Osteocyte (in vitro differentiated cells): Measurements from ENCODE around the gene DBT. TPM values are rescaled to one million over a fixed set of nuclear protein-coding genes. Genes with fewer than 3 reads are reported as not detected.

Experiments used
- DNase-seq: peaks from one replicate; pipeline ENCODE4 v3.0.0; 2021; ENCODE audit warnings: mixed read lengths; ENCODE audit not compliant: unreplicated experiment; ENCODE audit errors: extremely low spot score
- H3K27ac Mint-ChIP-seq: one replicate; pipeline ENCODE4 v1.8.0; 2021; ENCODE audit warnings: mild to moderate bottlenecking, mixed read lengths; ENCODE audit not compliant: unreplicated experiment
- H3K27me3 Mint-ChIP-seq: one replicate; pipeline ENCODE4 v1.8.0; 2021; ENCODE audit warnings: mixed read lengths; ENCODE audit not compliant: unreplicated experiment
- H3K36me3 Mint-ChIP-seq: one replicate; pipeline ENCODE4 v1.8.0; 2021; ENCODE audit warnings: mixed read lengths; ENCODE audit not compliant: unreplicated experiment
- H3K4me1 Mint-ChIP-seq: one replicate; pipeline ENCODE4 v1.8.0; 2021; ENCODE audit warnings: mixed read lengths; ENCODE audit not compliant: unreplicated experiment
- H3K4me3 Mint-ChIP-seq: one replicate; pipeline ENCODE4 v1.8.0; 2021; ENCODE audit warnings: mild to moderate bottlenecking, moderate library complexity, mixed read lengths; ENCODE audit not compliant: unreplicated experiment
- H3K9me3 Mint-ChIP-seq: one replicate; pipeline ENCODE4 v1.8.0; 2021; ENCODE audit warnings: mixed read lengths; ENCODE audit not compliant: unreplicated experiment
- CTCF ChIP-seq: fragments of 200-600 bp; sonication (generic); IDR thresholded peaks from 2 replicates; pipeline ENCODE4 v1.5.0; 2021; ENCODE audit warnings: antibody characterized with exemption, mild to moderate bottlenecking, moderate library complexity
- total RNA-seq: library from RNA; stranded (reverse); gene quantifications from 2 replicates; pipeline ENCODE4 v1.2.1, GENCODE V29; 2021

DBT gene
- total RNA-seq, 1 donor from 2014 or later: 13.0 TPM

- TF ChIP-seq CTCF: no peak
- DNase-seq: no peak
- Mint-ChIP-seq H3K9me3 (no peaks in the 10 kb centered on the region), H3K4me3 (no peak overlapping the region), H3K27me3 (peaks cover 31% of the 10 kb centered on the region), H3K36me3 (no peaks in the 10 kb centered on the region), H3K27ac (no peak overlapping the region), H3K4me1 (peaks cover 5% of the 10 kb centered on the region)
Observed at GRCh38 chr1:100250807-100251206, 1.2 kb upstream of the DBT start.

- H3K9me3 Mint-ChIP-seq: no peaks in the 10 kb centered on the region
- no peak for TF ChIP-seq CTCF
- no peak overlapping the region for H3K4me3 Mint-ChIP-seq
- no peak overlapping the region for H3K27ac Mint-ChIP-seq
- H3K36me3 Mint-ChIP-seq: no peaks in the 10 kb centered on the region
- H3K4me1 Mint-ChIP-seq: peaks cover 5% of the 10 kb centered on the region
- no peak for DNase-seq
- peaks cover 27% of the 10 kb centered on the region for H3K27me3 Mint-ChIP-seq
Observed at GRCh38 chr1:100250264-100250663, 630 bp upstream of the DBT start.

- DNase-seq: no peak
- no peak overlapping the region for H3K27ac Mint-ChIP-seq
- H3K36me3 Mint-ChIP-seq: no peaks in the 10 kb centered on the region
- no peak for TF ChIP-seq CTCF
- no peaks in the 10 kb centered on the region for H3K9me3 Mint-ChIP-seq
- no peak overlapping the region for H3K4me3 Mint-ChIP-seq
- H3K27me3 Mint-ChIP-seq: peaks cover 20% of the 10 kb centered on the region
- H3K4me1 Mint-ChIP-seq: peaks cover 5% of the 10 kb centered on the region
Observed at GRCh38 chr1:100249155-100249536, 488 bp downstream of the DBT start.

GRCh38 chr1:100246738-100247137 is 2.9 kb downstream of the DBT start:
- no peaks in the 10 kb centered on the region for H3K27me3 Mint-ChIP-seq
- no peaks in the 10 kb centered on the region for H3K9me3 Mint-ChIP-seq
- no peak for DNase-seq
- H3K36me3 Mint-ChIP-seq: peaks cover 2% of the 10 kb centered on the region
- no peak overlapping the region for H3K4me3 Mint-ChIP-seq
- H3K4me1 Mint-ChIP-seq: peaks cover 5% of the 10 kb centered on the region
- no peak for TF ChIP-seq CTCF
- no peak overlapping the region for H3K27ac Mint-ChIP-seq

- Mint-ChIP-seq H3K4me1 (no peaks in the 10 kb centered on the region), H3K9me3 (no peaks in the 10 kb centered on the region), H3K4me3 (no peak overlapping the region), H3K36me3 (peaks cover 23% of the 10 kb centered on the region), H3K27ac (no peak overlapping the region), H3K27me3 (no peaks in the 10 kb centered on the region)
- no peak for DNase-seq
- TF ChIP-seq CTCF: no peak
Observed at GRCh38 chr1:100240631-100241030, 9.0 kb downstream of the DBT start.
